ENCODE data around the gene ZNF624. TPM values are rescaled to one million over a fixed set of nuclear protein-coding genes. Genes with fewer than 3 reads are reported as not detected.
A peak's percentile ranks its signal among the peaks of the same experiment; 100 is the strongest.
"Not testable (repeated sequence)": the region's sequence is repeated elsewhere in the genome, so short reads cannot be mapped to it uniquely, and the experiment has no call there.

The ZNF624 gene
- total RNA-seq (ENCODE audit: insufficient read depth, low replicate concordance): 16.9 TPM

DNA sequence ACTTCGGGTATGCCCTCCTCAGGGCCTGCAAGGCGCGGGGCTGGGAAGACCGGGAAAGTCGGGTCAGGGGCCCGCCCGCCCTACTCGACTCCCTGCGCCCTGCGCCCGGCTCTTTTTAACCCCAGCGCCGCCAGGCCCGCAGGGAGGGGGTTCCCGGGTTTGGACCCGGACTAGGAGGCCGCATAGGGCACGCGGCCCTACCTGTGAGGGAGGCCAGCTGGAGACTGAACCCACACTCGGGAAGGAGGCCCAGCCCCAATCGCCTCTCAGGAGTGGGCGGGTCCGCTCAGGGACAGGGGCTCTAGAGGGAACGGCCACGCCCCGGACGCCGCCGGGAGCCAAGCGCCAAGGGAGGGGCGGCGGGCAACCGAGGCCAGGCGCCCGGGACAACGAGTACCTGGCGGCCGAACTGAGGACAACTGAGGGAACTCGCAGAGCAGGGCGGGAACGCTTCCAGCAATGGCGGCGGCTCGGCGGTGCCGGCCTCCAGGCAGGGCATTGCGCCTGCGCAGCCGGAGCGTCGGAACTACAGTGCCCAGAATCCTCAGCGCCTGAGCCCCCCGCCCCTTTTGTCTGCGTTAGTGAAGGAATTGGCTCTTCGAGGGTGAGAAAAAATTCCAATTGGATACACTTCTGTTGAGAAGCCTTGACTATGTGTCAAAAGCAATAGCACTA lies at the start of gene ZNF624:
TSS of gene ZNF624 (minus strand) at position 484 of the 675 bp plus-strand sequence.
- DNase-seq (ENCODE audit: low spot score): peak; percentile 96

GRCh38 chr17:16697603-16698002 lies 44.0 kb upstream of the ZNF624 start:
- DNase-seq (ENCODE audit: low spot score): not testable (repeated sequence)

DNA sequence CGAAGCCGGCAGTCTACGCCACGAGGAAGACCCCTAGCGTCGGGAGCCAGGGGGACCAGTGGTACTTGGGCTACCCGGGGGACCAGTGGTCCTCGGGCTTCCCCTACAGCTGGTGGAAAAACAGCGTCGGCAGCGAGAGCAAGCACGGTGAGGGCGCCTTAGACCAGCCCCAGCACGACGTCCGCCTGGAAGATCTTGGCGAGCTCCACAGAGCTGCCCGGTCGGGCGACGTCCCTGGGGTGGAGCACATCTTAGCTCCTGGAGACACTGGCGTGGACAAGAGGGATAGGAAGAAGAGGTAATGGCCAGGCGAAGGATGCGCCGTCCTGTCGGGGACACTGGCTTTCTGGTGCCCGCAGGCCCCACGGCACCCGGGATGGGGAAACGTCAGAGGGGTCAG lies 36.8 kb upstream of the ZNF624 start:
- not testable (repeated sequence) for DNase-seq (ENCODE audit: low spot score)

DNA sequence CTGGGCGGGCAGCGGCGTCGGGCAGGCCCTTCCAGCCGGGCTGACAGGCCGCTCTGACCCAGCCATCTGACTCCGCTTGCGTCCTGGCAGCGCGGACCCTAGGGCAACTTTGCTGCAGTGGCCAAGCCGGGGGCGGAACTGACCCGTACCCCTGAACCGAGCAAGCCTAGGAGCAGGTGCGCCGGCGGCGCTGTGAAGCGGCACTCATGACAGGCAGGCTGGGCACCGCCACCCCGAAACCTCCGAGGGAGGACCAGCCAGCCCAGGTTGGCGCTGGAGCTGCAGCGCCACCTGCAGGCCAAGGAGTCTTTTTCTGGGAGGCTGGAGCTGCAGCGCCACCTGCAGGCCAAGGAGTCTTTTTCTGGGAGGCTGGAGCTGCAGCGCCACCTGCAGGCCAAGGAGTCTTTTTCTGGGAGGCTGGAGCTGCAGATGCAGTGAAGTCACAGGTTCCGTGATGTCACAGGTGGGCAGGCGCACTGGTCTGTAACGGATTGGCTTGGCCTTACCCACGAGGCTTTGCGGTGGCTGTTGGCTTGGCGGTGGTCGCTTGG lies 36.2 kb upstream of the ZNF624 start, which contains the start of gene CCDC144A:
TSS of gene CCDC144A (plus strand) at position 511 of the 551 bp plus-strand sequence. CDS start 160 bp downstream, outside the sequence.
- DNase-seq (ENCODE audit: low spot score): not testable (repeated sequence)

GRCh38 chr17:16687151-16687550 lies 33.5 kb upstream of the ZNF624 start:
- not testable (repeated sequence) for DNase-seq (ENCODE audit: low spot score)

DNA sequence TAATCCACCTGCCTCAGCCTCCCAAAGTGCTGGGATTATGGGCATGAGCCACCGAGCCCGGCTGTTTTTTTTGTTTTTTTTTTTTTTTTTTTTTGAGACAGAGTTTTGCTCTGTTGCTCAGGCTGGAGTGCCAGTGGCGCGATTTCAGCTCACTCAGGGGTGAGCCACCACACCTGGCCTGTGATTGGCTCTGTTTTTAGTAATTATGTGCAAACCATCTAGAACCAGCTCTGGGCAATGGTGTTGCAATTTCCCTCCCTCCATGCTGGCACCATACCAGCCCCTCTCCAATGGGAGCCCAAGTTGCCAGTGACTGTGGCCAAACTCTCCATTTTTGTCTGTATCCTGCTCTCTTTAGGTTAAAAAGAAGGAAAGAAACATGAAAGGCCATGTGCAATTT lies 32.4 kb upstream of the ZNF624 start:
- DNase-seq (ENCODE audit: low spot score): not testable (repeated sequence)

GRCh38 chr17:16683290-16684138 lies 29.9 kb upstream of the ZNF624 start:
- not testable (repeated sequence) for DNase-seq (ENCODE audit: low spot score)

- no peak for DNase-seq (ENCODE audit: low spot score)
Observed at GRCh38 chr17:16676676-16677268, 23.1 kb upstream of the ZNF624 start.

DNA sequence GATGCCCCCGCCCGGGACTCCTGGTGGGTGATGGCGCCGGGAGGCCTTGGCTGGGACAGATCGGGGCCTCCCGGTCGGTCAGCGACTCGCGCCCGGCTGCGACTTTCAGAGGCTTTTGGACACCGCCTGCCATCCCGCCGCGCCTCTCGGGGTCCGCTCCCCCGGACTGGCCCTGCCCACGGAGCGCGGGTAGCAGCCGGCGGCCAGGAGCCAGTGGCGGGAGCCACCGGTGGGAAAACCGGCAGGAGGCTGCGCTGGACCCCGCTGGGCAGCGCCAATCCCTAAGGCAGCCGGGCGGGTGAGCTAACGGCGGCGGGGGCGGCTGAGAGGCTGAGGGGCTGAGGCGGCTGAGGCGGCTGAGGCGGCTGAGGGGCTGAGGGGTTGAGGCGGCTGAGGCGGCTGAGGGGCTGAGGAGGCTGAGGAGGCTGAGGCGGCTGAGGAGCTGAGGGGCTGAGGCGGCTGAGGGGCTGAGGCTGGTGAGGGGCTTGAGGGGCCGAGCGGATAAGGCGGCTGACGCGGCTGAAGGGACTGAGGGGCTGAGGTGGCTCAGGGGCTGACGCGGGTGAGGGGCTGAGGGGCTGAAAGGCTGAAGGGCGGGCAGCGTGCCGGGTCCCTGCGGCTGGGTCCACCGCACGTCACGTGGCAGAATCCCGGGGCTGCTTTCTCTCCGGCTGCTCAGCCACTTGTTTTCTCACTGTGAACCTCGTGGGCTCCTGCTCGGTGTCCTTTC lies 13.4 kb upstream of the ZNF624 start:
- DNase-seq (ENCODE audit: low spot score): not testable (repeated sequence)

- DNase-seq (ENCODE audit: low spot score): not testable (repeated sequence)
Observed at GRCh38 chr17:16666553-16666906, 12.9 kb upstream of the ZNF624 start.

DNA sequence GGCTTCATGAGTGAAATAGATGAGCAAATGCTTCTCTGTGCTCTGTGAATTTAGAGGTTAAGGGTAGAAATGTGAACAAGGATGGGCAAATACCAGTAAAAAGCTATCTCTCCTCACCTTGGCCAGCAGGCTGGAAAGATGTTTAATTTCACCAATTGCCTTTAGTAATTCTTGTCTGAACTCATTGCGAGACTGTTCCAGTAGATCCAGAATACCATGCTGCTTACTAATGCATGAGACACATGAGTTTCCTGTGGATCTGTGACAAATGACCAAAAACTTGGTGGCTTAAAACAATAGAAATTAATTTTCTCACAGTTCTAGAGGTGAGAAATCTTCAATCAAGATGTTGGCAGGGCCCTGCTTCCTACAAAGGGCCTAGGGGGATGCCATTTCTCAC lies 9.3 kb upstream of the ZNF624 start:
- DNase-seq (ENCODE audit: low spot score): no peak

- DNase-seq (ENCODE audit: low spot score): no peak
Observed at GRCh38 chr17:16661217-16661616, 7.6 kb upstream of the ZNF624 start.

- DNase-seq (ENCODE audit: low spot score): no peak
Observed at GRCh38 chr17:16652847-16653366, 743 bp downstream of the ZNF624 start.

GRCh38 chr17:16652252-16652651 lies 1.4 kb downstream of the ZNF624 start:
- no peak for DNase-seq (ENCODE audit: low spot score)

- DNase-seq (ENCODE audit: low spot score): no peak
Observed at GRCh38 chr17:16649585-16649984, 4.1 kb downstream of the ZNF624 start.

DNA sequence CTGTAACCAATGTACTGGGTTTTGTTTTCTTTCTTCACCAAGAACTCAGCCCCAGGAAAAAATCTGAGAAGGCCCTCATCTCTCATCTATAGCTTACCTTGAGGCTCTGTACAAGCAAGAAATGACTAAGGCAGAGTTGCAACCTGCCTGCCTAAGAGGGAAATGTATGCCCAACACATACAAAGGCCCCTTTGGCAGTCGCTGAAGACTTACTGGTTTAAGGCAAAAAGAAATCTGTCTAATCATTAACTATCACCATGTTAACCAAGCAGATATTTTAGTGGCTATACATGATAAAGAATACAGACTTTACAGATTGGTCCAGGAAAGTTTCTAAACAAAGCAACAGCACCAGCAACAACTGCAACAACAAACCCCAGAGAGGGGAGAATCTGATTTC lies 14.2 kb downstream of the ZNF624 start:
- no peak for DNase-seq (ENCODE audit: low spot score)

GRCh38 chr17:16623282-16623681 lies 30.4 kb downstream of the ZNF624 start:
- no peak for DNase-seq (ENCODE audit: low spot score)

DNA sequence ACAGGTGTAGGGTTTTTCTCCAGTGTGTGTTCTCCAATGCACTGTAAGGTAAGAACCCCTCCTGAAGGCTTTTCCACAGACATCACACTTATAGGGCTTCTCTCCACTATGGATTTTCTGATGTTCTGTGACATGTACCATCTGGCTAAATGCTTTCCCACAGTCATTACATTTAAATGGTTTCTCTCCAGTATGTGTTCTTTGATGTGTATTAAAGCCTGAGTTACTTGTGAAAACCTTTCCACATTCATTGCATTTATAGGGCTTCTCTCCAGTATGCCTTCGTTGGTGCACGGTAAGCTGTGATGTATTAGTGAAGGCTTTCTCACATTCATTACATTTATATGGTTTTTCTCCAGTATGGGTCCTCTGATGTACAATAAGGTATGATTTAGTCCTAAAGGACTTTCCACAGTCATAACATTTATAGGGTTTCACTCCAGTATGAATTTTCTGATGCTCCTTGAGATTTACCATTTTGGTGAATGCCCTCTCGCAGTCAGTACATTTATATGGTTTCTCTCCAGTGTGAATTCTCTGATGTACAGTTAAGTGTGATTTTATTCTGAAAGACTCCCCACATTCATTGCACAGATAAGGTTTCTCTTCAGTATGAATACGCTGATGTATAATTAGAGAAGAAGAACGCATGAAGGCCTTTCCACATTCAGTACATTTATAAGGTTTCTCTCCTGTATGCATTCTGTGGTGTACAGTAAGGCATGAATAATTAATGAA lies 30.9 kb downstream of the ZNF624 start:
- DNase-seq (ENCODE audit: low spot score): no peak

GRCh38 chr17:16617481-16618060 lies 36.1 kb downstream of the ZNF624 start:
- DNase-seq (ENCODE audit: low spot score): no peak

DNA sequence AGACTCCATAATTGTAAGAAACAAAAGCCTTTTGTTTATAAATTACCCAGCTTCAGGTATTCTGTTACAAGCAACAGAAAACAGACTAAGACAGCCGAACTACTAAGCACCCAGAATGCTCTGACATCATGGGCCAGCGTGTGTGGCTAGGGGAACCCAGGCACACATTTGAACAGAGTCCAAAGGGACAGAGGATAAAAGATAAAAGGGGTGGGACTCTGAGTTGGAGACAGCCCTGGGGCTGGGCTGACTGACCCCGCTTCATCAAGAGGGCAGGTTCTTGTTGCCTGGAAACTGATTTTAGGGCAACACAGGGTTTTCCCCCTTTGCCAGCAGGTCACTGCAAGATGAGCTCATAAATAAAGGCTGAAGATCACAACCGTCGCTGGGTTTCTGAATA lies 54.1 kb downstream of the ZNF624 start:
- no peak for DNase-seq (ENCODE audit: low spot score)

All from umbilical cord (tissue), 2 donors.